GM23248 (cell line): ENCODE data around the gene PHOX2A. TPM values are rescaled to one million over a fixed set of nuclear protein-coding genes. Genes with fewer than 3 reads are reported as not detected.

ENCODE experiments used
- DNase-seq: peaks from one replicate; pipeline ENCODE4 v3.0.0-alpha.2; 2015
- H2AFZ ChIP-seq: fragments of 200-600 bp; sonication (generic); 2 replicates; pipeline ENCODE4 v1.6.1; 2016; ENCODE audit warnings: antibody characterized with exemption
- H3F3A ChIP-seq: fragments of 200-600 bp; sonication (generic); 2 replicates; pipeline ENCODE4 v1.6.1; 2016; ENCODE audit warnings: mild to moderate bottlenecking, antibody characterized with exemption, mixed run types; ENCODE audit not compliant: insufficient read depth
- H3K27ac ChIP-seq: fragments of 200-600 bp; sonication (generic); 2 replicates; pipeline ENCODE4 v1.5.1; 2016; ENCODE audit warnings: mild to moderate bottlenecking
- H3K27me3 ChIP-seq: fragments of 200-600 bp; sonication (generic); replicated peaks from 2 replicates; pipeline ENCODE4 v1.6.1; 2016; ENCODE audit warnings: mild to moderate bottlenecking; ENCODE audit not compliant: insufficient read depth
- H3K36me3 ChIP-seq: fragments of 200-600 bp; sonication (generic); 2 replicates; pipeline ENCODE4 v1.6.1; 2016; ENCODE audit warnings: low read depth, mild to moderate bottlenecking
- H3K4me1 ChIP-seq: fragments of 200-600 bp; sonication (generic); 2 replicates; pipeline ENCODE4 v1.6.1; 2016; ENCODE audit warnings: mild to moderate bottlenecking; ENCODE audit not compliant: insufficient read depth
- H3K4me2 ChIP-seq: fragments of 200-600 bp; sonication (generic); one replicate; pipeline ENCODE4 v1.6.1; 2016; ENCODE audit warnings: mild to moderate bottlenecking; ENCODE audit not compliant: unreplicated experiment
- H3K4me3 ChIP-seq: fragments of 200-600 bp; sonication (generic); 2 replicates; pipeline ENCODE4 v1.5.1; 2016; ENCODE audit warnings: mild to moderate bottlenecking
- H3K79me2 ChIP-seq: fragments of 200-600 bp; sonication (generic); 2 replicates; pipeline ENCODE4 v1.6.1; 2016; ENCODE audit warnings: mild to moderate bottlenecking; ENCODE audit not compliant: insufficient read depth
- H3K9ac ChIP-seq: fragments of 200-600 bp; sonication (generic); 2 replicates; pipeline ENCODE4 v1.6.1; 2016; ENCODE audit warnings: mild to moderate bottlenecking
- H3K9me2 ChIP-seq: fragments of 200-600 bp; sonication (generic); 2 replicates; pipeline ENCODE4 v1.6.1; 2016; ENCODE audit warnings: mixed run types, mild to moderate bottlenecking, moderate library complexity; ENCODE audit not compliant: insufficient read depth
- H3K9me3 ChIP-seq: fragments of 200-600 bp; sonication (generic); one replicate; pipeline ENCODE4 v1.6.1; 2017; ENCODE audit warnings: low read depth
- H4K20me1 ChIP-seq: fragments of 200-600 bp; sonication (generic); 2 replicates; pipeline ENCODE4 v1.6.0; 2016; ENCODE audit not compliant: insufficient read depth
- EZH2 ChIP-seq: fragments of 200-600 bp; sonication (generic); IDR thresholded peaks from 2 replicates; pipeline ENCODE4 v1.6.1; 2018; ENCODE audit warnings: antibody characterized with exemption, mild to moderate bottlenecking; ENCODE audit not compliant: insufficient read depth, poor library complexity, severe bottlenecking
- EZH2phosphoT487 ChIP-seq: fragments of 200-600 bp; sonication (generic); IDR thresholded peaks from 2 replicates; pipeline ENCODE4 v1.6.1; 2018; ENCODE audit warnings: antibody characterized with exemption, moderate library complexity, mild to moderate bottlenecking, low read depth; ENCODE audit not compliant: insufficient read depth
- WGBS, 2 experiments: methylation state at CpG; one replicate each; pipeline ENCODE4 v1.1.6; 2015 to 2017; ENCODE audit warnings: low lambda C conversion rate in 2 of 2, low coverage in 1 of 2; ENCODE audit errors: missing lambda C conversion rate in 2 of 2; 5-methylcytosine and 5-hydroxymethylcytosine counted together
- in situ Hi-C: fragments of 300-500 bp; cut with MboI; formaldehyde crosslinking; loops from 2 replicates; pipeline ENCODE4 v1.15.0; 2020
- polyA plus RNA-seq: library from polyadenylated mRNA; unstranded; fragments of >200 nt; fragmentation: Nextera tagmentation; extraction: Ambion mirVana; gene quantifications from 2 replicates; pipeline ENCODE4 v1.2.1, GENCODE V29; 2016
- total RNA-seq: library from RNA; depleted of rRNA; stranded (reverse); fragments of >200 nt; shearing (Covaris generic); gene quantifications from 2 replicates; pipeline ENCODE4 v1.2.3, GENCODE V29; 2014

The PHOX2A gene
- total and polyA plus RNA-seq, 2 experiments from 2014 or later, result not detected

DNA sequence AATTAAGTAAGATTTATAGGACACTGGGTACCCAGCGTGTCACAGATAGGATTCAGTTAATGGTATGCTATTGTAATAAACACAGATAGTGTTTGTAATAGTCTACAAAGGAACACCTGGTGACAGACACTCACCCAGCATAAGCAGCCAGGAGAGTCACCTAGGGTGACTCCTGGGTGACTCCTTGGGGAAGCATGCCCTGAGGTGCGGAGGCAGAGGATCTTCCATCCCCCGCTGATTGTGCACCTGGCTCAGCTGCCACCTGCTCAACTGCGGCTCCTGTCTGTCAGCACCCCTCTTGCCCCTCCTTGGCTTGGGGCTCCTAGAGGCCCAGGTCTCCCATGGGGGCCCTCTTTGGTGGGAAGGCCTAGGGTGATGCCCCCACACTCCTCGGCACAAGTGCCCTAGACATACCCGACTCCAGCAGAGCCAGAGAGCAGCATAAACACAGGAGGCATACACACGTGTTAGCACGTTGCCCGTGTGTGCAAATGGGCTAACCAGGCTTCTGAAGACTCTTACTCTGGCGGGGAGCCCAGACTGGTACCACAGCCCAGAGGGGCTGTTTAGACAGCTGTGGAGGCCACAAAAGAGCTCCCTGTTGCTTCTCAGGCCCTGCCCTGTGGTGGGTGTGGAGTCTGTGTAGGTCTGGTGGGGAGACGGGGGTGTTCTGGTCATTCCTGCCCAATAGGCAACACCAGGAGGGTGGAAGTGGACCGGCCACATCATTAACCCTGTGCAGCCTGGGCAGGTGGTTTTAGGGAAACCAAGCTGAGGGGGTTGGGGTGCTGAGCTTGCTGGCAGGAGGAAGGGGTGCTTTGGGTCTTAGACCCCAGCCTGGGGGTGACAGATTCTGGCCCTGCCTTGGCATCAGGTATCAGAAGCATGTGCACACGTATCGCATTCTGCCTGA lies 16.4 kb downstream of the PHOX2A start:
- no peak overlapping the region for H3K4me3 ChIP-seq
- no peaks in the 10 kb centered on the region for H3K9me2 ChIP-seq
- in situ Hi-C loops, result no loop called here
- WGBS, 2 experiments, result 72 to 76% methylated on average over 14 of the region's 14 CpGs
- TF ChIP-seq EZH2, result no peak
- no peak for TF ChIP-seq EZH2phosphoT487
- peaks cover 56% of the 10 kb centered on the region for H3K79me2 ChIP-seq
- no peaks in the 10 kb centered on the region for H3F3A ChIP-seq
- H3K4me1 ChIP-seq, result peaks cover 9% of the 10 kb centered on the region; the same call in 1 of the 2 replicates
- no peaks in the 10 kb centered on the region for H3K27me3 ChIP-seq
- H3K36me3 ChIP-seq, result peaks cover 33% of the 10 kb centered on the region; the same call in 1 of the 2 replicates
- H3K9me3 ChIP-seq, result no peaks in the 10 kb centered on the region
- no peak overlapping the region for H3K9ac ChIP-seq
- H3K27ac ChIP-seq, result no peak overlapping the region
- no peaks in the 10 kb centered on the region for H4K20me1 ChIP-seq
- H3K4me2 ChIP-seq, result no peak overlapping the region
- no peak overlapping the region for H2AFZ ChIP-seq
- DNase-seq, result peak; percentile 27

DNA sequence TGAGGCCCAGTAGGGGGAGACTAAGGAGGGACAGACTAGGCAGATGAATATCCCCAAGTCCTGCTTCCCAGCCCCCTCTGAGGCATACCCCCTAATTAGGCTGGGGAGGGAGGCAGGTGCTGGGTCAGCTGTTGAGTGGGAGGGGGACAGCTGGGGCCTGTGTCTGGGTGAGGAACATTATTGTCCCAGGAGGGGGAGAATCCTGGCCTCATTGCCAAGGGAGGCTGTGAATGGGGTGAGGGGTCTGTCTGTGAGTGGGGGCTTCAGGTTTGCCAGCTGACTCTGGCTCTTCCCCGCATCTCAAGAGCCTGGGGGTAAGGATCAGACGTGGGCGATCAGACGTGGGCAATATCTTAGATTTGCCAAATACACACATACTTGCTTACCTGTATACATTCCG lies 17.3 kb downstream of the PHOX2A start:
- Histone ChIP-seq H3K79me2 (peaks cover 55% of the 10 kb centered on the region), H3K27me3 (no peaks in the 10 kb centered on the region), H3K9me3 (no peaks in the 10 kb centered on the region), H4K20me1 (no peaks in the 10 kb centered on the region), H3K4me1 (peaks cover 11% of the 10 kb centered on the region; the same call in 1 of the 2 replicates), H3K27ac (no peak overlapping the region), H3F3A (no peaks in the 10 kb centered on the region), H3K36me3 (peaks cover 29% of the 10 kb centered on the region; the same call in 1 of the 2 replicates), H3K4me3 (no peak overlapping the region), H2AFZ (no peak overlapping the region), H3K4me2 (no peak overlapping the region), H3K9me2 (no peaks in the 10 kb centered on the region), H3K9ac (peak overlapping the region; percentile 88; the same call in 1 of the 2 replicates)
- in situ Hi-C loops, result no loop called here
- DNase-seq, result no peak
- TF ChIP-seq EZH2 (no peak), EZH2phosphoT487 (no peak)
- WGBS, 2 experiments, result 68 to 71% methylated on average over 5 of the region's 5 CpGs

GRCh38 chr11:72225411-72225951 lies 18.5 kb downstream of the PHOX2A start:
- H2AFZ ChIP-seq, result no peak overlapping the region
- H3K27ac ChIP-seq, result no peak overlapping the region
- peak overlapping the region; percentile 97 for H3K4me3 ChIP-seq
- peak; percentile 45 for DNase-seq
- H4K20me1 ChIP-seq, result no peaks in the 10 kb centered on the region
- H3K4me2 ChIP-seq, result peak overlapping the region; percentile 74
- in situ Hi-C loops, result no loop called here
- H3K9ac ChIP-seq, result peak overlapping the region; percentile 88
- H3K9me3 ChIP-seq, result no peaks in the 10 kb centered on the region
- H3K36me3 ChIP-seq, result peaks cover 19% of the 10 kb centered on the region; the same call in 1 of the 2 replicates
- peaks cover 50% of the 10 kb centered on the region for H3K79me2 ChIP-seq
- H3K9me2 ChIP-seq, result no peaks in the 10 kb centered on the region
- H3K4me1 ChIP-seq, result peaks cover 11% of the 10 kb centered on the region; the same call in 1 of the 2 replicates
- H3K27me3 ChIP-seq, result no peaks in the 10 kb centered on the region
- 17 to 21% methylated on average over 11 of the region's 11 CpGs for WGBS, 2 experiments
- TF ChIP-seq EZH2phosphoT487, result no peak
- TF ChIP-seq EZH2, result no peak
- H3F3A ChIP-seq, result no peaks in the 10 kb centered on the region

GRCh38 chr11:72224564-72225410 lies 19.2 kb downstream of the PHOX2A start, which contains the start of gene INPPL1:
INPPL1 (plus strand) TSS chr11:72224767; CDS start chr11:72224985, 218 bp downstream.
- peak; percentile 77 for DNase-seq
- 0 to 1% methylated on average over 17 to 46 of the region's 81 CpGs for WGBS, 2 experiments
- Histone ChIP-seq H4K20me1 (no peaks in the 10 kb centered on the region), H3K4me3 (peak within 1 kb of the TSS; percentile 97), H3F3A (no peaks in the 10 kb centered on the region), H3K9me2 (no peaks in the 10 kb centered on the region), H3K36me3 (peaks cover 14% of the 10 kb centered on the region; the same call in 1 of the 2 replicates), H3K4me2 (peak within 1 kb of the TSS; percentile 86), H2AFZ (peak within 1 kb of the TSS; percentile 94), H3K9me3 (no peaks in the 10 kb centered on the region), H3K27ac (peak within 1 kb of the TSS; percentile 69), H3K9ac (peak within 1 kb of the TSS; percentile 88), H3K27me3 (no peaks in the 10 kb centered on the region), H3K4me1 (peaks cover 11% of the 10 kb centered on the region; the same call in 1 of the 2 replicates), H3K79me2 (peaks cover 50% of the 10 kb centered on the region)
- no peak for TF ChIP-seq EZH2phosphoT487
- no peak for TF ChIP-seq EZH2
- in situ Hi-C loops, result no loop called here
